ENCODE results near the gene ELANE.
"Not testable (repeated sequence)": the region's sequence is repeated elsewhere in the genome, so short reads cannot be mapped to it uniquely, and the experiment has no call there.

ELANE gene

GRCh38 chr19:881385-882071 is 29.4 kb downstream of the ELANE start:
- no peak for DNase-seq

- no peak for DNase-seq
These were observed 30.9 kb downstream of the ELANE start for GRCh38 chr19:882871-883497.

- DNase-seq: no peak
These were observed 31.6 kb downstream of the ELANE start for GRCh38 chr19:883661-884211.

- no peak for DNase-seq
These were observed 32.5 kb downstream of the ELANE start for GRCh38 chr19:884420-885211.

DNA sequence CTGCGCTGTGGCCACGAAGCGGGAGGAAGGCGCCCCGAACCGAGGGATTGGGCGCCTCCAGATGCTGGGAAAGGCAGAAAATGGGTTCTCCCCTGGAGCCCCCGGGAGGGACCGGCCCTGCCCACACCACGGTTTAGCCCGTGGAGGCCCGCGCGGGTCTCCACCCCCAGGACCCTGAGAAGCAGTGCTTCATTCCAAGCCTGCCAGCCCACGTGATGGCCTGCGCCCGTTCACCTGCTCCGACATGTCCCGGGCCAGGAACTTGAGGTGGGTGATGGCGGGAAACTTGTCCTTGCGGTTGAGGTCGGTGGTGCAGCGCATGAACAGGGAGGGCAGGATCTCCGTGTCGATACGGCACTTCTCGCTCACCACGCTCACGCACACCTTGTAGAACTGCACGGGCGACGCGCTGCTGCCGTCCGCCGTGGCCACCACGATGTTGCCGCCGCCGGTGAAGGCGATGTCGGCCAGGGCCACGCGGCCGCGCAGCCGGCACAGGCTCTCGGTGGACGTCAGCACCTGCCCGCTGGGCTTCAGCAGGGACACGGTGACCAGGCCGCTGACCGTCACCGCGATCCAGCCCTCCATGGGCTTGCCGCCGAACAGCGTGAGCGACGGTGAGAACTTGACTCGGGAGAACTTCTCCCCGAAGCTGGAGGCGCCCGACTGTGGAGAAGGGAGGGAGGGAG is 33.6 kb downstream of the ELANE start:
- DNase-seq: no peak

- no peak for DNase-seq
These were observed 35.0 kb downstream of the ELANE start for GRCh38 chr19:887072-887471.

- no peak for DNase-seq
These were observed 35.5 kb downstream of the ELANE start for GRCh38 chr19:887599-887998.

- no peak for DNase-seq
These were observed 36.7 kb downstream of the ELANE start for GRCh38 chr19:888581-889385.

DNA sequence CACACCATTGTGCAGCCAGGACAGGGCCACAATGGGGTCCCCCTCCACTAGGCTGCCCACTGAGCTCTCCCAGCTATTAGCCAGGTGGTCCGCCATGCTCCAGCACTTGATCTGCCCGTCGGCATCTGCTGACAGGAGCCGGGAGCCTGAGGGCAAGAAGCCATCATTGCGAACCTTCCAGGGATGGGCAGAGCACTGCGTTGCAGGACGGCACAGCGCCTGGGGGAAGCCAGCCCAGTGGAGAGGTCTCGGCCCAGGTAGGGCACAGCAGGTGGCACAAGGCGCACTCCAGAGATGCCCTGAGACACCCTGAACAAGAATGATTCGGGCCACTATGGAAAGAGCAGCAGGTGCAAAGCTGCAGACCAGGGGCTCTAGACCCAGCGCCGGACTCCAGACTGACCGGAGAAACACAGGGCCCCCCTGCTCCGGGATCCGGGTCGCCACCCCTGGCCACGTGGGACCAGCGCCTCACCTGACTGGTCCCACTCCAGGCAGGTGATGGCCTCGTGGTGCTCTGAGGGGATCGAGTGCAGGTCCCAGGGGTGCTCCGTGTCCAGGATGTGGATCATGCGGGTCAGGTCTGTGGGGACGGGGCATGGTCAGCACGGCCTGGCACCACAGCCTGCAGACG is 37.7 kb downstream of the ELANE start:
- DNase-seq: no peak

DNA sequence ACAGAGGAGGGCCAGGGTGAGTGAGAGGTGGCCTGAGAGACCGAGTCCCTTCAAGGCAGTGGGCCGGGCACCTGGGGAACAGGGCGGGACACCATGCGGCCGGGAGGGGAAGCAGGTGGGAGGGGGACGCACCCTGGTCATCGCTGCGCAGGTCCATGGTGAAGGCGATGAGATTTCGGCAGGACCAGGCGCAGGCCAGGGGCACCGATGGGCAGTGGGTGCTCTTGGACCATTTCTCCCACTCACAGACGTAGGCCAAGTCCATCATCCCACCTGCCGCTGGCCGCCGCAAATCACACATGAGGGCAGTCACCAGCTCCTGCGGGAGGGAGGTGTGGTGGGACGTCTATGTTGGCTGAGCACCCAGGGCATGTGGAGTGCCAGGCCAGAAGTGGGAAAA is 38.7 kb downstream of the ELANE start:
- no peak for DNase-seq

DNA sequence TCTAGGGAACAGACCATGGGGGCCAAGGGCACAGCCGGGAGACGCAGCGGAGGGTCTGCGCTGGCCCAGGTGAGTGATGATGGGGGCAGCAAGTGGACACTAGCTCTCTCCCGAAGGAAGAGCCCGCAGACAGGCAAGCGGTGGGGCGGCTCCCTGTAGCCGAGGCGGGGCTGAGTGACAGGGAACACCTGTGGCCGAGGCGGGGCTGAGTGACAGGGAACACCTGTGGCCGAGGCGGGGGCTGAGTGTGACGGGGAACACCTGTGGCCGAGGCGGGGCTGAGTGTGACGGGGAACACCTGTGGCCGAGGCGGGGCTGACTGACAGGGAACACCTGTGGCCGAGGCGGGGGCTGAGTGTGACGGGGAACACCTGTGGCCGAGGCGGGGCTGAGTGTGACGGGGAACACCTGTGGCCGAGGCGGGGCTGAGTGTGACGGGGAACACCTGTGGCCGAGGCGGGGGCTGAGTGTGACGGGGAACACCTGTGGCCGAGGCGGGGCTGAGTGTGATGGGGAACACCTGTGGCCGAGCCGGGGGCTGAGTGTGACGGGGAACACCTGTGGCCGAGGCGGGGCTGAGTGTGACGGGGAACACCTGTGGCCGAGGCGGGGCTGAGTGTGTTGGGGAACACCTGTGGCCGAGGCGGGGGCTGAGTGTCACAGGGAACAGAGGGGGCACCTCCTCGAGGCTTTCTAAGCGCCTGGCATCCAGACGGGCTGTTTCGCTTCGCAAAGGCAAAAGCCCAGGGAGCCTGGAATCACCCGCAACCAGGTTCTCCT is 39.5 kb downstream of the ELANE start:
- DNase-seq: not testable (repeated sequence)

DNA sequence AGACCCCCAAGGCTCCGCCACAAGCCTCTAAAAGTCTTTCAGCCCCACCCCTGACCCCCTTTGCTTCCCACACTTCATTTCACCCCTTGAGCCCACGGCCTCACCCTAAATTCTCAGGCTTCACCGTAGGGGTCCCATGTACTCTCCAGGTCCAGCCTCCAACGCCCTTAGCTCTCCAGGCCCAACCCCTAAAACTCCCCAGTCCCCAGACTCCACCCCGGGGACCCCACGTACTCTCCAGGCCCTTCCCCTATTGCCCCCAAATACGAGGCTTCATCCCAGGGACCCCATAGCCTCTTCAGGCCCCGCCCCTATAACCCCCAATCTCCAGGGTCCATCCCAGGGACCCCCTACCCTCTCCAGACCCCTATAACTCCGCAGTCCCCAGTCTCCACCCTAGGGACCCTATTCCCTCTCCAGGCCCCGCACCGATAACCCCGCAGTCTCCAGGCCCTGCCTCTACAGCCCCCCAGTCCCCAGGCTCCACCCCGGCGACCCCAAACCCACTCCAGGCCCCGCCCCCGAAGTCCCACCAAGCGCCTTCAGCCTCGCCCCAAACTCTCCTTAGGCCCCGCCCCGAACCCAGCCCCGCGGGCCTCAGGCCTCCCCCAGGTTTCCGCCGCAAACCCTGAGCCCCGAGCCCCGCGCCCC is 40.3 kb downstream of the ELANE start:
- no peak for DNase-seq

GRCh38 chr19:892894-893689 is 41.0 kb downstream of the ELANE start, which contains the start of the genes MED16 and RNU6-9:
Gene MED16, minus strand, starts transcription at chr19:893187. Its CDS starts 2,056 bp downstream, at chr19:891131.
Gene RNU6-9, plus strand, starts transcription at chr19:893484.
- peak; percentile 78 to 94 for DNase-seq

- no peak for DNase-seq
These were observed 44.3 kb downstream of the ELANE start for GRCh38 chr19:896434-896833.

- no peak for DNase-seq
These were observed 44.9 kb downstream of the ELANE start for GRCh38 chr19:896999-897398.

GRCh38 chr19:897442-898039 is 45.4 kb downstream of the ELANE start:
- no peak for DNase-seq

GRCh38 chr19:898663-899062 is 46.6 kb downstream of the ELANE start:
- no peak for DNase-seq

DNA sequence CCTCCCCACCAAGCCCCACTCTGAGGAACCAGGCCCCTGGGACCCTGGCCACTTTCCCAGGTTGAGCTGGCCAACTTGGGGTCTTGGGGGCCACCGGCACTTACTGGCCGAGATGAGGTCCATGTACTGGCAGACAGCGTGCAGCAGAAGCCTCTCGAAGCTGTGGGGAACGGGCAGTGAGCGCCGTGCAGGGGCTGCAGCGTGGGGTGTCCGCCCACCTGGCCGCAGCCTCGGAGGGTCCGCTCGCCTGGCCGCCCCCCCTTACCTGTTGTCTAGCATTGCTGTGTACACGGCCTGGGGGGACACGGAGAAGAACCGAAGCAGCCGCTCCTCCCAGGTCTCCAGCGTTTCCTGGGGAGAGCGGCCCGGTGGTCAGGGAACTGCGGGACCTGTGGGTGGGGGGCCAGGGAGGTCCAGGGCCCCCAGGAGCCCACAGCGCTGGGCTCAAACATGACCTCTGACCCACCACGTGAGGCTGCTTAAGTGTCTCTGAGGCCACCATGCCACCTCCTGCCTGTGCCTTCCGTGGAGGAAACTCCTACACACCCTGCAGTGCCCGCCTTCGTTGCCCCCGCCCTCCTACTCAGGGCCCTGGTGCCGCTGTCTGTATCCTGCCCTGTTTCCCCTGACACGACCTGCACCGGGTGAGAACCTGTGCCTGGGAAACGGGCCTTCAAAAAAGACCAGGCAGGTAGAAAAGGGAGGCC is 47.4 kb downstream of the ELANE start:
- no peak for DNase-seq
